Measurements from ENCODE around the gene MORN2.

DNA sequence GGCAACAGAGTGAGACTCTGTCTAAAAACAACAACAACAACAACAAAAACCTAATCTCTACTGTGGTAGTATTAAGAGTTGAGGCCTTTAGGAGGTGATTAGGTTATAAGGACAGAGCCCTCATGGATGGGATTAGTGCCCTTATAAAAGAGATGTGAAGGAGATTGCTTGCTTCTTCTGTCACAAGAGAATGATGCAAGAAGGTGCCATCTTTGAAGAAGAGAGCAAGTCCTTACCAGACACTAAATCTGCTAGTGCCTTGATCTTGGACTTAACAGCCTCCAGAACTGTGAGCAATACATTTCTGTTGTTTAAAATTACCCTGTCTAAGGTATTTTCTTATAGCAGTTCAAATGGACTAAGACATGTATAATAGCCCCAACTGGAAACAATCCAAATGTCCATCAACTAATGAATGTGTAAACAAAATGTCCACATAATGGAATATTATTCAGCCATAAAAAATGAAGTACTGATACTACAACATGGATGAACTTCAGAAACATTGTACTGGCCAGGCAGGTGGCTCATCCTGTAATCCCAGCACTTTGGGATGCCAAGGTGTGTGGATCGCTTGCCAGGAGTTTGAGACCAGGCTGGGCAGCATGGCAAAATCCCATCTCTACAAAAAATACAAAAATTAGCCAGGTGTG lies 12.3 kb downstream of the MORN2 start:
- TF ChIP-seq EZH2 (IDR thresholded peaks at IDR 0.05; ENCODE audit: borderline replicate concordance, insufficient read depth, low read length, poor library complexity, severe bottlenecking) (no peak), TAF1 (IDR thresholded peaks at IDR 0.05; ENCODE audit: low read depth) (no peak), RAD21 (conservative IDR thresholded peaks at IDR 0.05) (no peak), POLR2AphosphoS5 (IDR thresholded peaks at IDR 0.05) (no peak), EP300 (conservative IDR thresholded peaks at IDR 0.05; ENCODE audit: poor library complexity, severe bottlenecking) (no peak)
- TF ChIP-seq, protein P1, sequence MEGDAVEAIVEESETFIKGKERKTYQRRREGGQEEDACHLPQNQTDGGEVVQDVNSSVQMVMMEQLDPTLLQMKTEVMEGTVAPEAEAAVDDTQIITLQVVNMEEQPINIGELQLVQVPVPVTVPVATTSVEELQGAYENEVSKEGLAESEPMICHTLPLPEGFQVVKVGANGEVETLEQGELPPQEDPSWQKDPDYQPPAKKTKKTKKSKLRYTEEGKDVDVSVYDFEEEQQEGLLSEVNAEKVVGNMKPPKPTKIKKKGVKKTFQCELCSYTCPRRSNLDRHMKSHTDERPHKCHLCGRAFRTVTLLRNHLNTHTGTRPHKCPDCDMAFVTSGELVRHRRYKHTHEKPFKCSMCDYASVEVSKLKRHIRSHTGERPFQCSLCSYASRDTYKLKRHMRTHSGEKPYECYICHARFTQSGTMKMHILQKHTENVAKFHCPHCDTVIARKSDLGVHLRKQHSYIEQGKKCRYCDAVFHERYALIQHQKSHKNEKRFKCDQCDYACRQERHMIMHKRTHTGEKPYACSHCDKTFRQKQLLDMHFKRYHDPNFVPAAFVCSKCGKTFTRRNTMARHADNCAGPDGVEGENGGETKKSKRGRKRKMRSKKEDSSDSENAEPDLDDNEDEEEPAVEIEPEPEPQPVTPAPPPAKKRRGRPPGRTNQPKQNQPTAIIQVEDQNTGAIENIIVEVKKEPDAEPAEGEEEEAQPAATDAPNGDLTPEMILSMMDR (IDR thresholded peaks at IDR 0.05; ENCODE audit: poor library complexity, severe bottlenecking): no peak
- TF ChIP-seq, protein P2, sequence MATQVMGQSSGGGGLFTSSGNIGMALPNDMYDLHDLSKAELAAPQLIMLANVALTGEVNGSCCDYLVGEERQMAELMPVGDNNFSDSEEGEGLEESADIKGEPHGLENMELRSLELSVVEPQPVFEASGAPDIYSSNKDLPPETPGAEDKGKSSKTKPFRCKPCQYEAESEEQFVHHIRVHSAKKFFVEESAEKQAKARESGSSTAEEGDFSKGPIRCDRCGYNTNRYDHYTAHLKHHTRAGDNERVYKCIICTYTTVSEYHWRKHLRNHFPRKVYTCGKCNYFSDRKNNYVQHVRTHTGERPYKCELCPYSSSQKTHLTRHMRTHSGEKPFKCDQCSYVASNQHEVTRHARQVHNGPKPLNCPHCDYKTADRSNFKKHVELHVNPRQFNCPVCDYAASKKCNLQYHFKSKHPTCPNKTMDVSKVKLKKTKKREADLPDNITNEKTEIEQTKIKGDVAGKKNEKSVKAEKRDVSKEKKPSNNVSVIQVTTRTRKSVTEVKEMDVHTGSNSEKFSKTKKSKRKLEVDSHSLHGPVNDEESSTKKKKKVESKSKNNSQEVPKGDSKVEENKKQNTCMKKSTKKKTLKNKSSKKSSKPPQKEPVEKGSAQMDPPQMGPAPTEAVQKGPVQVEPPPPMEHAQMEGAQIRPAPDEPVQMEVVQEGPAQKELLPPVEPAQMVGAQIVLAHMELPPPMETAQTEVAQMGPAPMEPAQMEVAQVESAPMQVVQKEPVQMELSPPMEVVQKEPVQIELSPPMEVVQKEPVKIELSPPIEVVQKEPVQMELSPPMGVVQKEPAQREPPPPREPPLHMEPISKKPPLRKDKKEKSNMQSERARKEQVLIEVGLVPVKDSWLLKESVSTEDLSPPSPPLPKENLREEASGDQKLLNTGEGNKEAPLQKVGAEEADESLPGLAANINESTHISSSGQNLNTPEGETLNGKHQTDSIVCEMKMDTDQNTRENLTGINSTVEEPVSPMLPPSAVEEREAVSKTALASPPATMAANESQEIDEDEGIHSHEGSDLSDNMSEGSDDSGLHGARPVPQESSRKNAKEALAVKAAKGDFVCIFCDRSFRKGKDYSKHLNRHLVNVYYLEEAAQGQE (IDR thresholded peaks at IDR 0.05; ENCODE audit: borderline replicate concordance): no peak
